ENCODE data around the gene DNAL1. TPM values are rescaled to one million over a fixed set of nuclear protein-coding genes. Genes with fewer than 3 reads are reported as not detected.

DNAL1 gene
- total RNA-seq, 1 donor from 2014 or later = 23.0 TPM

DNA sequence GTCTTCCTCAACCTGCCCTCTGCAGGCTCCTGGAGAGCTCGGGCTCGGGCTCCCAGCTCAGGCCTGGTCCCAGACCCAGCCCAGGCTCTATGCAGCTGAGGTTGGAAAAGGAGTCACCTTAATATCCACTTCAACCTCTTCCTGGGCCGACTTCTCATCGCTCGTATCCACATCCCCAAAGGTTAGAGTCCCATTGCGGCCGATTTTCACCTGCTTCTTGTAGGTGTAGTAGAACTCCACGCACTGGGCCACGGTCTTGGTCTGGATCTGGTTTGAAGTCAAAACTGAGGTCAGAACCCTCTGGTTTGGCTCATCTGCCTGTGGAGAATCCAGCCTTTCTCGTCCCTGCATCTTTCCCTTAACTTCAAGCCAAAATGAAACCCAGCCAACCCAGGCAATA lies 77.8 kb downstream of the DNAL1 start:
- no peak for DNase-seq (ENCODE audit: low read depth)

- DNase-seq (ENCODE audit: low read depth) = no peak
Measured at GRCh38 chr14:73723406-73723796, 78.6 kb downstream of the DNAL1 start.

GRCh38 chr14:73723797-73724661 lies 79.2 kb downstream of the DNAL1 start:
- peak; percentile 98 for DNase-seq (ENCODE audit: low read depth)

- no peak for DNase-seq (ENCODE audit: low read depth)
Measured at GRCh38 chr14:73724696-73725095, 79.9 kb downstream of the DNAL1 start.

GRCh38 chr14:73725116-73726024 lies 80.6 kb downstream of the DNAL1 start:
- DNase-seq (ENCODE audit: low read depth) = peak; percentile 44

- no peak for DNase-seq (ENCODE audit: low read depth)
Measured at GRCh38 chr14:73726025-73726961, 81.5 kb downstream of the DNAL1 start.

DNA sequence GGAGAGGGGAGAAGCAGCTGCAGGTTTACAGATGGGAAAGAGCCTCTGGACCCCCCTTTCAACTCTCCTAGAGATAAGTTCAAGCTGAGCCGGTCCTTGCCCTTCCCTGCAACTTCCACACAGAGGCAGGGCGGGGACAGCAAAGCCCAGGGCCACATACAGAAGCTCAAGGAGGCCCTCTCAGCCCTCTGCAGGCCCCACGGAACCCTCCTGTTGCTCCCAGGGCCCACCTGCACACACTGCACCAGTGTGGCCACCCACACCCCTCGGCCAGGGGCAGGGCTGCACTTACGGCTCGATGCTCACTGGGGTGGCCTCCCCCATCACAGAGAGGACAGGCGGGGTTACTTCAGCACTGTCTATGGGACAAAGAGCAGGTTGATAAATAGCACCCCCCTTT lies 82.4 kb downstream of the DNAL1 start:
- no peak for DNase-seq (ENCODE audit: low read depth)

GRCh38 chr14:73728717-73729330 lies 84.0 kb downstream of the DNAL1 start:
- peak; percentile 81 for DNase-seq (ENCODE audit: low read depth)

DNA sequence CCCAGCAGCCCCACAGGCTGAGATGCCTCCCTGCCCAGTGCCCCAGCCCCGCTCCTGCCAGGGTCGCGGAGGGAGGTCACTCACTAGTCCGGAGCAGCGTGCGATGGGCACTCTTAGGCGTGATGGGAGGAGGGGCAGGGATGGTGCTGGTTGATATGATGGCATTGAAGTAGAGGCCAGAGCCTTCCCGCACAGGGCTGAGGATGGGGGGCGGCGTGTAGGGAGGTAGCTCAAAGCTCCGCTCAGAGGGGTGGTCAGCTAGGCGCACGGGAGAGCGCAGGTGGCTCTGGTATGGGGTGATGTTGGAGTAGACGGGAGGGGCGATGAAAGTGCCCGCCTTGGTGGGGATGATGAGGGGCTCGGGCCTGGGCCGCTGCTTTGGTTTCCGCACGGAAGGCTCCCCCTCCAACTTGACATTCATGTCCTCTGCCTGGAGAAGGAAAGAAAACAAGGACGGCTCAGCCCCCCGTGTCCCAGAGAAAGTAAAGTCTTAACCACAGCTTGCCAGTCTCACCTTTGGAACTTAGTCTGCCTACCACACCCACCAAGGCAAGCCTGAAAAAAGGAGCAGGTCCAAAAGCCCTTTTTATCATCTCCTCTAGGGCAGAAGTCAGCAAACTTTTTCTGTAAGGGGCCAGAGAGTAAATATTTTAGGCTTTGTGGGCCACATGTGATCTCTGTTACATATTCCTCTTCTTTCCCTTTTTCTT lies 84.9 kb downstream of the DNAL1 start:
- DNase-seq (ENCODE audit: low read depth) = no peak

DNA sequence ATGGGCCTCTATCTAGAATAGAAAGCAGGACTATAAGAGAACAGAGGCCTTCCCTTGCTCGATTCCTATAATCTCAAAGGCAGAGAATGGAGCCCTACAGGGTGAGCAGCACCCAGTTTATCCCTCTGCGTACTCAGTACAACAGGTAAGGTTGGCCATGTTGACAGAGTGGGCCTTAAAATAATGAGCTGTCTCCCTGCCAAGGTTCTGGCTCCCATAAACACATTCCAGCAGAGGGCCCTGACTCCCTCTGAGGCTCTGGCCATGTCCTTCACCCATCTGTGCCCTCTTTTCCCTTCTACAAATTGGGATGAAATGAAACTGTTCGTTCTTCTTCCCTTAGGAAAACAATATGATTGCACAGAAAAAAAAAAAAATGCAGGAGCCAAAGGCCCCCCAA lies 86.3 kb downstream of the DNAL1 start:
- DNase-seq (ENCODE audit: low read depth) = no peak

- DNase-seq (ENCODE audit: low read depth) = no peak
Measured at GRCh38 chr14:73732006-73732405, 87.2 kb downstream of the DNAL1 start.

- no peak for DNase-seq (ENCODE audit: low read depth)
Measured at GRCh38 chr14:73736842-73737241, 92.1 kb downstream of the DNAL1 start.

GRCh38 chr14:73738518-73739173 lies 93.9 kb downstream of the DNAL1 start:
- DNase-seq (ENCODE audit: low read depth) = no peak

- DNase-seq (ENCODE audit: low read depth) = peak; percentile 41
Measured at GRCh38 chr14:73739174-73739898, 94.5 kb downstream of the DNAL1 start.

DNA sequence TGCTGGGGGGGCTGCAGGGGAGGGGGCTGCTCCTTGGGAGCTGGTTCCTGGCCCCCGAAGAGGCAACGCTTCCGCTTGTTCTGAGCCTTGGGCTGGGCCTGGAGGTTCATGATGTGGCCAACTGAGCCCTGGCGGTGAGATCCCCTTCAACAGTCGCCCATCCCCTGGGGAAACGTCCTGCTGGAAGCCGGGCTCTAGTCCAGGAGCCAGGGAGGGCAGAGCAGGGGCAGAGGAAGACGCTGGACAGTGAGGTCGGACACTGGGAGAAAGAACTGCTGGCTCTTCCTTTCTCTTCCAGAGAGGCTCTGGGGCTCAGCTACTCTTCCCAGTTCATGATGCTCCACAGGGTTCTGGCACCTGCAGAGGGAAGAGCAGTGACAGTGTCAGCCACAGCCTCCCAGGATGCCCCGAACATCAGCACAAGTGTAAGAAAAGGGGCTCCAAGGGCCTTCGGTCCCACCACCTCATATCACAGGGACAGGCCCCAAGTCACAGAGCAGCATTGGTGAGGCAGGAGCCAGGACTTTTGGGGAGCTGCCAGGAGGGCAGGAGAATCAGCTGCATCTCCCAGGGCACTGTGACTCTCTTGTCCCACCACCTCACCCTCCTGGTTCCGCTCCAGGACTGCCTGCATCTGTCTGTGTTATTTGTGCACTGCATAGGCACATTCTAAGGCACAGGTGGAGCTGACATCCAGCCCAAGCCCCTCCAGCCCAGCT lies 95.3 kb downstream of the DNAL1 start:
- no peak for DNase-seq (ENCODE audit: low read depth)

- peak; percentile 42 for DNase-seq (ENCODE audit: low read depth)
Measured at GRCh38 chr14:73740618-73741326, 96.0 kb downstream of the DNAL1 start.

- DNase-seq (ENCODE audit: low read depth) = peak; percentile 54
Measured at GRCh38 chr14:73741386-73741875, 96.6 kb downstream of the DNAL1 start.

Data from myocyte (in vitro differentiated cells).